GM19193 (cell line): ENCODE data around the gene BRSK2.

Source experiments
- POLR2A ChIP-seq: IDR thresholded peaks from 4 replicates; pipeline ENCODE4 v1.6.1; 2011; ENCODE audit not compliant: insufficient read depth, insufficient read length; ENCODE audit errors: extremely low read depth

Gene BRSK2

GRCh38 chr11:1476940-1477736, 87.4 kb downstream of the BRSK2 start:
- no peak for TF ChIP-seq POLR2A

GRCh38 chr11:1478011-1478410, 88.3 kb downstream of the BRSK2 start:
- TF ChIP-seq POLR2A = no peak

DNA sequence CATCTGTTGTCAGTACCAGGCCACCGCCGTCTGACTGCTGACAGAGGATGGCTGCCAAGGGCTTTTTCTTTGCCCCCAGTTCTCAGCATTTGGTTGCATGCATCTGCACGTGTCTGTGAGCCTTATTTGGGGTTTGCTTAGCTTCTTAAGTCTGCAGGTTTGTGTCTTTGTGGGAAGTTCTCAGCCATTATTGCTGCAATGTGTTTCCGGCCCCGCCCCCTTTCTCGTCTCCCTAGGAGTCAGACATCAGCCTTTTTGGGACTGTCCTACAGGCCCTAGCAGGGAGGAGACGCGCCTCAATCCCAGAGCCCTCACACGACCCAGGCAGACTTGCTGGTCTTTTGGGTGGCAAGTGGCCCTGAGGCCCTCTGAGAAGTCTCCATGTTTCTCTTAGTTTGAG, 88.8 kb downstream of the BRSK2 start:
- no peak for TF ChIP-seq POLR2A

DNA sequence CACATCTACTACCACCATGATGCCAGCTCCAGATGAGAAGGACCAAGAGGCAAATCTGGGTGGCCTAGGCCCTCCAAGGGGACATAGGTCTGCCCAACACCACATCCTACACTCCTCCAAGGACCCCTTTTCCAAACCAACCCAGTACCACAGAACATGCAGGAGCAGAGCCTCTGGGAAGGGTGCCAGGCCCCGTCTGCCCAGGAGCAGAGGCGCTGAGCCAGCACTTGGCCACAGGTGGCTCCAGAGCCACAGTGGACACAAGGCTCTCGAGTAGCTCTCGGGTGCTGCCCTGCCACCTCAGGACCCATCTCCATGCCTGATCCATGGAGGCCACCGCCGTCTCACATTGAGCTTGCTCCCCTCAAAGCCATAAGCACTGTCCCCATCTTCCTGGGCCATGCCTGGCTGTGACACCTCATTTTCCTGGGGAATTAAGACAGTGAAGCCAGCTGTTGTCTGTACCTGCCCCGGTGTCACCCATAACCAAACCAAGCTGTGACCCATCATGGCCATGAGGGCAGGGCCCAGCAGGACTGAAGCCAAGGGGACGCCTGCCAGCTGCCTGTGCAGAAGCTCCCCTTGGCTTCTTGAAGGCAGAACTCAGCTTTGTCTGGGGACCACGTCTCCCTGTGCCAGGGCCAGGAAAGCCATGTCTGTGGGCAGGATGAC, 89.4 kb downstream of the BRSK2 start:
- TF ChIP-seq POLR2A = no peak

DNA sequence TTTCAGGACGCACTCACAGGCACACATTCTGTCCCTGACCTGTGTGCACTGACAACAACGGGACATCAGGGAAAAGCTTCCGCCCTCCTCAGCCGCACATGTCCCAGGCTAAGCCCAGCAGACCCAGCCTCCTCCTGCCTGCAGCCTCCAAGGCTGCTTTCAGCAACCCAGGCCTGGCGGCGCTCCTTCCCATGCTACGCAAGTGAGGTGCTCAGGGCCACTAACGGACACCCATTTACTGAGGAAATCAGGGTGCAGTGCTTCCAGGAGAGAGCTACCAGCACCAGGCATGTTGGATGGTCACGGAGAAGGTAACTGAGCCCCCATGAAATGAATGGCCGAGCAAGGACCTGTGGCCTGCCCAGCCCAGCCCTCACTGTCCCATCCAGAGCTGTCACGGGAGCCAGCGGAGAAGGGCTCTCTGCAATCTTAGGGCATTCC, 90.0 kb downstream of the BRSK2 start:
- no peak for TF ChIP-seq POLR2A

GRCh38 chr11:1480191-1480554, 90.4 kb downstream of the BRSK2 start:
- TF ChIP-seq POLR2A = no peak

- no peak for TF ChIP-seq POLR2A
Observed at GRCh38 chr11:1480555-1481482, 91.1 kb downstream of the BRSK2 start.

GRCh38 chr11:1481483-1481825, 91.7 kb downstream of the BRSK2 start:
- no peak for TF ChIP-seq POLR2A

DNA sequence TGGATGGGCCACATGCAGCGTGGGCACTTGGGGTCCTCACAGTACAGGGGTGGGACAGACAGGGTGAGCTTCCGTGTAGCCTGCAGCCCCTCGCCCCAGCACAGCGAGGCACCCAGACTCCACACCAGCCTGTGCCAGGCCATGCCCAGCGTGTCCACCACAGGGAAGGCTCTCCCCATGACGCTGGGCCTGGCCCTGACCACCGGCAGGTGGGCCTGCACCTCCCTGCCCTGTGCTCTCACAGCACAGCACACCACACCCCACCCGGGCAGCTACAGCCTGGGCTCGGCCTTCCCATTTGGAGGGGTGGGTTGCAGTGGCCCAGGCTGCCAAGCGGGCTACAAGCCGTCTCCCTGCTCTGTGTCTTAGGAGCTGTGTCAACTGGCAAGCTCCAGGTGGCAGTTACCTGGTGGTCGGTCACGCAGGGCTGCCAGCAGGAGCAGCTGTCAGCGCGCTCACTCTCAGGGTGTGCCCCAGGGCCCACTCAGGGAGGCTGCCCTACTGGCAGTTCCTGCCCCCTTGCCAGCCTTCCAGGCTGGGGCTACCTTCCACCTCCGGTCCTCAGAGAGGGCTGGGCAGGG, 92.2 kb downstream of the BRSK2 start:
- no peak for TF ChIP-seq POLR2A

- TF ChIP-seq POLR2A = no peak
Observed at GRCh38 chr11:1482581-1483444, 93.1 kb downstream of the BRSK2 start.

DNA sequence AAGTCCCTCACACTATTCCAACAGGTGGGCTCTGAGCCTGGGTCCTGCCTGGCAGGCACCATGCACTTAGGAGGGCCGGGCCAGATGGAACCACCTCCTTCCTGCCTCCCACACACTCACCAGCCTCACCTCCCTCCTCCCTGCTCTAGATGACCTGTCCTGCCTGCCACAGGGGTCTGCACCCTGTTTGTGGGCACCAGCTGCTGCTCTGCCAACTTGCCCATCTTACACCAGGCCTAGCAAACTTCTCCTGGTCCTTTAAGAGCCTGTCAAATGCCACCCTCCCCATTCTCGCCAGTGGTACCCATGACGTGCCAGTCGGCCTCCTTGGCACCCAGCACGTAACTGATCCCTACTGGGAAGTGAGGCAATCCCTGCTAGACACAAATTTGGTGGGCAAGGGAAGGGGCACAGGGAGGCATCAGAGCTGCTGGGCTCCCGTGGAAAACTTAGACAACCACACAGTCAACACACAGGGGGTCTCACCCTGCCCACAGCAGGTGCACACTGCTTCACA, 93.8 kb downstream of the BRSK2 start:
- no peak for TF ChIP-seq POLR2A

GRCh38 chr11:1484061-1484671, 94.4 kb downstream of the BRSK2 start:
- no peak for TF ChIP-seq POLR2A

- no peak for TF ChIP-seq POLR2A
Observed at GRCh38 chr11:1484695-1485503, 95.2 kb downstream of the BRSK2 start.
